ENCODE measurements around the gene KPNA4. TPM values are rescaled to one million over a fixed set of nuclear protein-coding genes. Genes with fewer than 3 reads are reported as not detected.

KPNA4 gene
- total and polyA plus RNA-seq, 2 of the 4 experiments (the other 2 are of a cell fraction), result 12.9 to 46.1 TPM

DNA sequence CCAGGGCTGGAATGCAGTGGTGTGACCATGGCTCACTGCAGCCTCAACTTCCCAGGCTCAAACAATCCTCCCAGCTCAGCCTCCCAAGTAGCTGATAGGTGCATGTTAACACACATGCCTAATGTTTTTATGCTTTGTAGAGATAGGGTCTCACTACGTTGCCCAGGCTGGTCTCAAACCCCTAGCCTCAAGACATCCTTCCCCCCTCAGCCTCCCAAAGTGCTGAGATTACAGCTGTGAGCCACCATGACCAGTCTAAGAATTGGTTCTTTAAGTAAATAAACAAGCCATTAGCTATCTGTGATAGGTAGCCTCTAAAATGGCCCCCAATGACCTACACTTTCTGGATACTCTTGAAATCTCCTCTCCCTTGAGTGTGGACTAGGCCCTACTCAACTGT lies 119.5 kb downstream of the KPNA4 start:
- Histone ChIP-seq H4K20me1 (ENCODE audit: insufficient read depth, low read length) (peaks cover 7% of the 10 kb centered on the region; the same call in 1 of the 2 replicates), H4K91ac (ENCODE audit: insufficient read depth, low read depth, low read length) (no peak overlapping the region), H3K4me3 (ENCODE audit: insufficient read depth, low read depth, low read length) (no peak overlapping the region), H4K8ac (ENCODE audit: low read depth in 2 of 2, low read length in 2 of 2) (peak overlapping the region in 1 of 2 experiments; percentile 45; a peak in 1 of 4 replicates), H2AK9ac (replicated peaks; ENCODE audit: low read depth, low read length, poor library complexity) (no peak overlapping the region), H3K36me3 (ENCODE audit: control insufficient read depth, insufficient read depth, low read length) (peaks cover 5% of the 10 kb centered on the region), H2BK15ac (ENCODE audit: low read depth, low read length) (no peak overlapping the region), H4K5ac (ENCODE audit: low read depth, low read length) (no peak overlapping the region), H2AK5ac (ENCODE audit: low read depth, low read length) (no peak overlapping the region), H3K27ac (ENCODE audit: insufficient read depth, low read length) (no peak overlapping the region), H3K4me2 (ENCODE audit: low read depth, low read length) (no peak overlapping the region), H3K4me1 (ENCODE audit: control insufficient read depth, insufficient read depth, low read length) (peaks cover 10% of the 10 kb centered on the region), H3K9me1 (ENCODE audit: insufficient read depth, low read length) (peaks cover 3% of the 10 kb centered on the region; the same call in 1 of the 2 replicates), H3K4ac (ENCODE audit: low read depth, low read length) (0 out of 2 replicates have a peak overlapping the region, but pooled peaks have one; percentile 11), H3K9ac (ENCODE audit: low read depth, low read length) (no peak overlapping the region), H3K23ac (ENCODE audit: low read depth, low read length) (peak overlapping the region; percentile 35), H3K79me1 (ENCODE audit: low read depth in 1 of 2, low read length in 2 of 2) (peaks cover 6 to 37% of the 10 kb centered on the region in 2 experiments; a peak in 2 of 4 replicates), H3K18ac (ENCODE audit: low read depth, low read length) (no peak overlapping the region), H2BK20ac (ENCODE audit: low read depth, low read length) (no peak overlapping the region), H2BK120ac (ENCODE audit: low read depth, low read length) (no peak overlapping the region), H3K56ac (ENCODE audit: extremely low read depth, insufficient read depth, low read length) (no peak overlapping the region), H3K14ac (replicated peaks; ENCODE audit: low read depth, low read length) (no peak overlapping the region), H3K27me3 (ENCODE audit: control insufficient read depth, insufficient read depth, low read length) (no peaks in the 10 kb centered on the region), H2AFZ (replicated peaks; ENCODE audit: low read length, poor library complexity) (no peak overlapping the region), H3K9me3 (ENCODE audit: control insufficient read depth, insufficient read depth, low read length) (no peaks in the 10 kb centered on the region), H2BK5ac (ENCODE audit: low read depth, low read length, poor library complexity, severe bottlenecking) (no peak overlapping the region)
- ChIA-PET CTCF (interaction anchor here (0.5 kb wide), 1 partner anchor 502 kb away, joined by 5 read pairs; no protein-coding TSS in a partner anchor), POLR2A (ENCODE audit: unreplicated experiment) (no interaction called here)
- WGBS, 2 experiments (ENCODE audit: extremely low coverage in 2 of 2, insufficient read length in 1 of 2), result no CpG with 5 or more reads among the region's 1 CpG
- no peak for DNase-seq
- intact Hi-C loops (cut with micrococcal nuclease) (no loop called here), in situ Hi-C loops (cut with MboI; ENCODE audit: low sequenced_read_pairs) (no loop called here), dilution Hi-C loops (cut with HindIII; ENCODE audit: low sequenced_read_pairs, unreplicated experiment) (no loop called here)
- TF ChIP-seq FOS (IDR thresholded peaks at IDR 0.05; ENCODE audit: low read depth, low read length), result no peak
- no peak for TF ChIP-seq MXI1 (IDR thresholded peaks at IDR 0.05; ENCODE audit: borderline replicate concordance, low read depth, low read length)
- TF ChIP-seq, protein P1, sequence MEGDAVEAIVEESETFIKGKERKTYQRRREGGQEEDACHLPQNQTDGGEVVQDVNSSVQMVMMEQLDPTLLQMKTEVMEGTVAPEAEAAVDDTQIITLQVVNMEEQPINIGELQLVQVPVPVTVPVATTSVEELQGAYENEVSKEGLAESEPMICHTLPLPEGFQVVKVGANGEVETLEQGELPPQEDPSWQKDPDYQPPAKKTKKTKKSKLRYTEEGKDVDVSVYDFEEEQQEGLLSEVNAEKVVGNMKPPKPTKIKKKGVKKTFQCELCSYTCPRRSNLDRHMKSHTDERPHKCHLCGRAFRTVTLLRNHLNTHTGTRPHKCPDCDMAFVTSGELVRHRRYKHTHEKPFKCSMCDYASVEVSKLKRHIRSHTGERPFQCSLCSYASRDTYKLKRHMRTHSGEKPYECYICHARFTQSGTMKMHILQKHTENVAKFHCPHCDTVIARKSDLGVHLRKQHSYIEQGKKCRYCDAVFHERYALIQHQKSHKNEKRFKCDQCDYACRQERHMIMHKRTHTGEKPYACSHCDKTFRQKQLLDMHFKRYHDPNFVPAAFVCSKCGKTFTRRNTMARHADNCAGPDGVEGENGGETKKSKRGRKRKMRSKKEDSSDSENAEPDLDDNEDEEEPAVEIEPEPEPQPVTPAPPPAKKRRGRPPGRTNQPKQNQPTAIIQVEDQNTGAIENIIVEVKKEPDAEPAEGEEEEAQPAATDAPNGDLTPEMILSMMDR (conservative IDR thresholded peaks at IDR 0.05; ENCODE audit: low read depth, low read length), result no peak
- TF ChIP-seq, protein P2, sequence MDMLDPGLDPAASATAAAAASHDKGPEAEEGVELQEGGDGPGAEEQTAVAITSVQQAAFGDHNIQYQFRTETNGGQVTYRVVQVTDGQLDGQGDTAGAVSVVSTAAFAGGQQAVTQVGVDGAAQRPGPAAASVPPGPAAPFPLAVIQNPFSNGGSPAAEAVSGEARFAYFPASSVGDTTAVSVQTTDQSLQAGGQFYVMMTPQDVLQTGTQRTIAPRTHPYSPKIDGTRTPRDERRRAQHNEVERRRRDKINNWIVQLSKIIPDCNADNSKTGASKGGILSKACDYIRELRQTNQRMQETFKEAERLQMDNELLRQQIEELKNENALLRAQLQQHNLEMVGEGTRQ (IDR thresholded peaks at IDR 0.05; ENCODE audit: low read depth, low read length), result no peak
- no peak for TF ChIP-seq NFE2L2 (IDR thresholded peaks at IDR 0.05; ENCODE audit: low read depth, low read length)
- TF ChIP-seq POLR2A (IDR thresholded peaks at IDR 0.05; ENCODE audit: low read depth, low read length), result no peak
- TF ChIP-seq CEBPB (IDR thresholded peaks at IDR 0.05; ENCODE audit: low read depth, low read length), result no peak
- TF ChIP-seq CHD1 (IDR thresholded peaks at IDR 0.05; ENCODE audit: low read depth, low read length), result no peak
- no peak for TF ChIP-seq BHLHE40 (IDR thresholded peaks at IDR 0.05; ENCODE audit: low read depth, low read length)
- no peak for TF ChIP-seq RFX5 (IDR thresholded peaks at IDR 0.05; ENCODE audit: low read depth, low read length)
- TF ChIP-seq MAZ (IDR thresholded peaks at IDR 0.05; ENCODE audit: borderline replicate concordance, low read depth, low read length), result no peak
- TF ChIP-seq, protein P3, sequence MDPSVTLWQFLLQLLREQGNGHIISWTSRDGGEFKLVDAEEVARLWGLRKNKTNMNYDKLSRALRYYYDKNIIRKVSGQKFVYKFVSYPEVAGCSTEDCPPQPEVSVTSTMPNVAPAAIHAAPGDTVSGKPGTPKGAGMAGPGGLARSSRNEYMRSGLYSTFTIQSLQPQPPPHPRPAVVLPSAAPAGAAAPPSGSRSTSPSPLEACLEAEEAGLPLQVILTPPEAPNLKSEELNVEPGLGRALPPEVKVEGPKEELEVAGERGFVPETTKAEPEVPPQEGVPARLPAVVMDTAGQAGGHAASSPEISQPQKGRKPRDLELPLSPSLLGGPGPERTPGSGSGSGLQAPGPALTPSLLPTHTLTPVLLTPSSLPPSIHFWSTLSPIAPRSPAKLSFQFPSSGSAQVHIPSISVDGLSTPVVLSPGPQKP (IDR thresholded peaks at IDR 0.05; ENCODE audit: borderline replicate concordance, low read depth, low read length), result no peak
- no peak for TF ChIP-seq RCOR1 (IDR thresholded peaks at IDR 0.05; ENCODE audit: insufficient replicate concordance, low read length)
- no peak for TF ChIP-seq SMC3 (IDR thresholded peaks at IDR 0.05; ENCODE audit: low read depth, low read length)
- TF ChIP-seq MAFK (IDR thresholded peaks at IDR 0.05; ENCODE audit: low read depth, low read length), result no peak
- TF ChIP-seq RAD21 (IDR thresholded peaks at IDR 0.05; ENCODE audit: low read length), result no peak
- no peak for ATAC-seq (ENCODE audit: low read depth)
- no TSS peak for BruUV-seq (replicated peaks)

All from IMR-90 (cell line).